OCI-LY1 (cell line): ENCODE data around the gene MICAL2.

Source experiments
- H2AFZ ChIP-seq: fragments of 200-600 bp; sonication (generic), shearing (Covaris generic); 2 replicates; pipeline ENCODE4 v1.6.0; 2014; ENCODE audit warnings: antibody characterized with exemption, mild to moderate bottlenecking, low read length
- H3F3A ChIP-seq: fragments of 200-600 bp; sonication (generic), shearing (Covaris generic); 2 replicates; pipeline ENCODE4 v1.6.0; 2014; ENCODE audit warnings: mild to moderate bottlenecking, antibody characterized with exemption, low read length, moderate library complexity; ENCODE audit not compliant: insufficient read depth
- H3K27ac ChIP-seq: fragments of 200-600 bp; sonication (generic); 2 replicates; pipeline ENCODE4 v1.5.1; 2014; ENCODE audit warnings: low read length, mixed run types, mild to moderate bottlenecking, low read depth; ENCODE audit not compliant: poor library complexity, severe bottlenecking
- H3K27me3 ChIP-seq: fragments of 200-600 bp; sonication (generic); 2 replicates; pipeline ENCODE4 v1.6.0; 2014; ENCODE audit warnings: antibody characterized with exemption, mild to moderate bottlenecking, low read length, moderate library complexity; ENCODE audit not compliant: insufficient read depth
- H3K36me3 ChIP-seq: fragments of 200-600 bp; sonication (generic); 2 replicates; pipeline ENCODE4 v1.6.1; 2014; ENCODE audit warnings: mild to moderate bottlenecking, antibody characterized with exemption, low read length, moderate library complexity, mixed read lengths; ENCODE audit not compliant: insufficient read depth
- H3K4me1 ChIP-seq: fragments of 200-600 bp; sonication (generic); 2 replicates; pipeline ENCODE4 v1.5.1; 2014; ENCODE audit warnings: mild to moderate bottlenecking, low read length, moderate library complexity; ENCODE audit not compliant: insufficient read depth, severe bottlenecking
- H3K4me2 ChIP-seq: fragments of 200-600 bp; sonication (generic), shearing (Covaris generic); 2 replicates; pipeline ENCODE4 v1.6.1; 2014; ENCODE audit warnings: low read length
- H3K4me3 ChIP-seq: fragments of 200-600 bp; sonication (generic); 2 replicates; pipeline ENCODE4 v1.5.1; 2014; ENCODE audit warnings: low read length, low read depth, mild to moderate bottlenecking, mixed read lengths; ENCODE audit not compliant: poor library complexity, severe bottlenecking
- H3K79me2 ChIP-seq: fragments of 200-600 bp; shearing (Covaris generic); 2 replicates; pipeline ENCODE4 v1.6.1; 2016; ENCODE audit warnings: mixed run types, low read length, mixed read lengths; ENCODE audit not compliant: insufficient read depth
- H3K9ac ChIP-seq: fragments of 200-600 bp; sonication (generic), shearing (Covaris generic); 2 replicates; pipeline ENCODE4 v1.6.1; 2014; ENCODE audit warnings: mild to moderate bottlenecking, low read length, mixed read lengths
- H3K9me2 ChIP-seq: fragments of 200-600 bp; sonication (generic), shearing (Covaris generic); 2 replicates; pipeline ENCODE4 v1.6.1; 2014; ENCODE audit warnings: low read depth, mild to moderate bottlenecking, low read length, mixed read lengths
- H3K9me3 ChIP-seq: fragments of 200-600 bp; shearing (Covaris generic); 2 replicates; pipeline ENCODE4 v1.6.1; 2014; ENCODE audit warnings: low read length, mixed read lengths
- H4K20me1 ChIP-seq: fragments of 200-600 bp; sonication (generic), shearing (Covaris generic); 2 replicates; pipeline ENCODE4 v1.6.0; 2016; ENCODE audit warnings: mild to moderate bottlenecking, low read length; ENCODE audit not compliant: insufficient read depth
- EZH2 ChIP-seq: fragments of 200-600 bp; sonication (generic), shearing (Covaris generic); IDR thresholded peaks from 2 replicates; pipeline ENCODE4 v1.8.0; 2017; ENCODE audit warnings: borderline replicate concordance, mixed run types, mild to moderate bottlenecking, antibody characterized with exemption, low read length, moderate library complexity, mixed read lengths
- TF ChIP-seq, protein P1 (sequence below): fragments of 200-600 bp; sonication (generic), shearing (Covaris generic); IDR thresholded peaks from 2 replicates; pipeline ENCODE4 v1.5.1; 2017; ENCODE audit warnings: mild to moderate bottlenecking, antibody characterized with exemption, low read length, moderate library complexity, mixed read lengths

The MICAL2 gene

GRCh38 chr11:12200279-12200990 lies 90.0 kb downstream of the MICAL2 start:
- Histone ChIP-seq H2AFZ (no peak overlapping the region), H3F3A (no peaks in the 10 kb centered on the region), H4K20me1 (no peaks in the 10 kb centered on the region), H3K4me3 (no peak overlapping the region), H3K27me3 (no peaks in the 10 kb centered on the region), H3K9me2 (no peaks in the 10 kb centered on the region), H3K36me3 (no peaks in the 10 kb centered on the region), H3K4me1 (no peaks in the 10 kb centered on the region), H3K9ac (no peak overlapping the region), H3K4me2 (no peak overlapping the region), H3K9me3 (no peaks in the 10 kb centered on the region), H3K27ac (no peak overlapping the region), H3K79me2 (no peaks in the 10 kb centered on the region)
- TF ChIP-seq EZH2, result no peak
- TF ChIP-seq, protein P1, sequence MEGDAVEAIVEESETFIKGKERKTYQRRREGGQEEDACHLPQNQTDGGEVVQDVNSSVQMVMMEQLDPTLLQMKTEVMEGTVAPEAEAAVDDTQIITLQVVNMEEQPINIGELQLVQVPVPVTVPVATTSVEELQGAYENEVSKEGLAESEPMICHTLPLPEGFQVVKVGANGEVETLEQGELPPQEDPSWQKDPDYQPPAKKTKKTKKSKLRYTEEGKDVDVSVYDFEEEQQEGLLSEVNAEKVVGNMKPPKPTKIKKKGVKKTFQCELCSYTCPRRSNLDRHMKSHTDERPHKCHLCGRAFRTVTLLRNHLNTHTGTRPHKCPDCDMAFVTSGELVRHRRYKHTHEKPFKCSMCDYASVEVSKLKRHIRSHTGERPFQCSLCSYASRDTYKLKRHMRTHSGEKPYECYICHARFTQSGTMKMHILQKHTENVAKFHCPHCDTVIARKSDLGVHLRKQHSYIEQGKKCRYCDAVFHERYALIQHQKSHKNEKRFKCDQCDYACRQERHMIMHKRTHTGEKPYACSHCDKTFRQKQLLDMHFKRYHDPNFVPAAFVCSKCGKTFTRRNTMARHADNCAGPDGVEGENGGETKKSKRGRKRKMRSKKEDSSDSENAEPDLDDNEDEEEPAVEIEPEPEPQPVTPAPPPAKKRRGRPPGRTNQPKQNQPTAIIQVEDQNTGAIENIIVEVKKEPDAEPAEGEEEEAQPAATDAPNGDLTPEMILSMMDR, result no peak

- Histone ChIP-seq H3K36me3 (no peaks in the 10 kb centered on the region), H3K79me2 (no peaks in the 10 kb centered on the region), H3K4me1 (no peaks in the 10 kb centered on the region), H3K9ac (no peak overlapping the region), H3K27ac (no peak overlapping the region), H2AFZ (no peak overlapping the region), H3K9me2 (no peaks in the 10 kb centered on the region), H4K20me1 (no peaks in the 10 kb centered on the region), H3K4me3 (no peak overlapping the region), H3K4me2 (no peak overlapping the region), H3K27me3 (no peaks in the 10 kb centered on the region), H3K9me3 (no peaks in the 10 kb centered on the region), H3F3A (no peaks in the 10 kb centered on the region)
- TF ChIP-seq, protein P1, result no peak
- TF ChIP-seq EZH2, result no peak
These were observed 90.9 kb downstream of the MICAL2 start for GRCh38 chr11:12200991-12201985.

GRCh38 chr11:12202661-12203310 lies 92.4 kb downstream of the MICAL2 start:
- Histone ChIP-seq H3K36me3 (no peaks in the 10 kb centered on the region), H3K79me2 (no peaks in the 10 kb centered on the region), H3K27me3 (no peaks in the 10 kb centered on the region), H3K9me2 (no peaks in the 10 kb centered on the region), H3K4me1 (no peaks in the 10 kb centered on the region), H4K20me1 (no peaks in the 10 kb centered on the region), H3K4me2 (no peak overlapping the region), H2AFZ (no peak overlapping the region), H3K4me3 (no peak overlapping the region), H3F3A (no peaks in the 10 kb centered on the region), H3K9ac (no peak overlapping the region), H3K9me3 (no peaks in the 10 kb centered on the region), H3K27ac (no peak overlapping the region)
- no peak for TF ChIP-seq EZH2
